GM21825 (cell line): ENCODE data around the gene COPG1.

ENCODE experiments used
- ATAC-seq: cut with Tn5 transposase; IDR thresholded peaks from one replicate; pipeline ENCODE4 v1.9.1; 2021; ENCODE audit warnings: mild to moderate bottlenecking, moderate library complexity; ENCODE audit not compliant: unreplicated experiment

COPG1 gene

DNA sequence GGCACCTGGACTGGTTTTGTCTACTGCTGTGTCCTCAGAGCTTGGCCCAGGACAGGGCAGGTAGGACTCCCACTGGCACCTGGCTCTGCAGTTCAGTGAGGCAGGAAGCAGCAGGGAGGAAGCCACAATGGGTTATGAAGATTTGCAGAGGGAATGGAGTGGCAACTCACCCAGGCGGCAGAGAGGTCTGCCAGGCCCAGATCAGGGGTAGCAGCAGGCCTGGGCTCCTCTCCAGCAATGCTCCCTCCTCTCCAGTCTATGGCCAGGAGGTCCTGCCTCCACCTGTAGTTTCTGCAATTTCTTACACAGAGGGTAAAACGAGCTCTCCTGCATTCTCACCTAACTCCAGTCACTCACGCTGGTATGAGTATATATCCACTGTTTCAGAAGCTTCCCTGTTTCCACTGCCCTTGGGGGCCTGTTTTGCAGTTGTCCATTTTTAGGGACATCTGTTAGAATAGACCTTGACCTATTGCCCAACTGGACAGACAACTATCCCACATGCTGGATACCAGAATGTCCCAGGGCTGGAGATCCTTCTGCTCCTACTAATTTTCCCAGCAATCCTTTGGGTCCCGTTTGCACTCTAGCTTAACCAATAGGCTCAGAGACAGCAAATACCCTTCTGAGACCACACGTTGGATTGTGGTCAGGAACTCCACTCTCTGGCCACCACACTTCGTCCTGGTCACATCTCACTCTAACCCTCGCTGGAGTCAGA lies 64.4 kb downstream of the COPG1 start:
- no peak for ATAC-seq

DNA sequence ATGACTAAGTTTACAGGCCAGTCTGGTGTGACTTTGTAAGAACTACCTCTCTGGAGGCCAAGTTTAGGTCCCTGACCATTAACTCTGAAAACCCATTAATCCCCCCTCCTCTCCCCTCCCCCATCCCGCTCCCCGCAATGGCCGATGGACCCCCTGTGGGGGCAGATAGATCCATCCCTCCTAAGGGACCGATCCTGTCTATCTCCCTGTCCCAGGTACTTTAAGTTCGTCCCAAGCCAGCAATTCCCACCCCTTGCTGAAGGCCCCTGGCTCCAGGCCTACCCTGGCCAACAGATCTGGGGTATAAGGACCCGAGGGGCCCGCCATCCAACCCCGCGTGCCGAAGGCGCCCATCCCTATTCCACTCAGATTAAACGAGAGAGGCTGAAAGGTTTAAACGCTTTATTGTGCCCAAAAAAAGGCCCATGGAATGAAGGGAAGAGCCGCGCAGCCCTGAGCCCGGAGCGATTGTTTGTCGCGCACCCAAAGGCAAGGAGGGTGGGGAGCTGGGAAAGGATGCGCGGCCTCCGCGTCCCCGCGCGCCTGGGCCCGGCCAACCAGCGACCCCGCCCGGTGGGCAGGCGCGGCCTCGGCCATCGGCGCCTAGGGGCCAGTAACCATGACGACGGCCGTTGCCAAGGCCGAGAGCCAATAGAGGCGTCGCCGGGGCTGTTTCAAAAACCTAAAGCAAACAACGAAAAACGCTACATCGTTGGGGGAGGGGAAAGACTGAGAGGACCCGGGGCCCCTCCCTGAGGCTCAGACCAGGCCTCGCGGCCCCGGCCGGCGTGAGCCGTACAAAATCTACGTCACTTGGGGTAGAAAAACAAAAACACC lies 65.2 kb downstream of the COPG1 start:
- ATAC-seq, result no peak

DNA sequence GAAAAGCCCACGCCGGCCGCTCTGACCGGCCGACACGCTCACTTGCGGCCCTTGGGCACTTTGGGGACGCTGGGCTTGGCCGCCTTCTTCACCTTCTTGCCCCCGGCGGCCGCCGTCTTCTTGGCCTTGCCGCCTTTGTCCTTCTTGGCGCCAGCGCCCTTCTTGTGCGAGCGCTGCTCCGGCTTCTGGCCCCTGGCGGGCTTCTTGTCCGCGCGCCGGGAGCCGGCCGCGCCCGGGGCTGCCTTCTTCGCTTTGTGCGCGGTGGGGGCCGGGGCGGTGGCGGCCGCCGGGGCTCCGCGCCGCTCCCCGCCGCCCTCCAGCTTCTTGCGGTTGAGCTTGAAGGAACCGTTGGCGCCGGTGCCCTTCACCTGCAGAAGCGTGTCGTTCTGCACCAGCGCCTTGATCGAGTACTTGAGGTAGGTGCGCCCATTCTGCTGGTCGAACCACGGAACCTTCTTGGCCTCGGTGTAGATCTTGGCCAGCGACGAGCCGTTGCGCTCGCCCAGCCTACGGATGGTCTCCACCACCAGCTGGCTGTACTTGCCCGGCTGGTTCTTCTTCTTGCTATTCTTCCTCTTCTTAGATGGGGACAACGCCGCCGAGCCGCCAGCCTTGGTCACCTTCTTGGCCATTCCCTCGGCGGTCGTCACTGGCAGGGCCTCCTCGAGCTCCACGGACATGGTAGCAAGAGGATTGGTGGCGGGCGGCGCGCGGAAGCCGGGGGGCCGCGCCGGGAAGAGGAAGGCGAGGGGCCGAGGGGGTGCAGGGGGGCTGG lies 66.0 kb downstream of the COPG1 start:
- peak; percentile 2 for ATAC-seq

DNA sequence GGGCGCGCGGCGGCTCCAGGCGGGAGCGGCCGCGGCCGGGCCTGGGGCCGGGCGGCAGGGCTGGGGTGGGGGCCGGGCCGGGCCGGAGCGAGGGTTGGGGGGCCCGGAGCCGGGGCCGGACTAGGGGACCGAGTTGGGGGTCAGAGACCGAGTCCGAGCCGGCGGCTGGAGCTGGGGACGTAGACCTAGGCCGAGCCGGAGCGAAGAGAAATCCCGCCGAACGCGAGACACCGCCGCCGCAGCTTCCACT lies 66.5 kb downstream of the COPG1 start:
- ATAC-seq, result peak; percentile 3

DNA sequence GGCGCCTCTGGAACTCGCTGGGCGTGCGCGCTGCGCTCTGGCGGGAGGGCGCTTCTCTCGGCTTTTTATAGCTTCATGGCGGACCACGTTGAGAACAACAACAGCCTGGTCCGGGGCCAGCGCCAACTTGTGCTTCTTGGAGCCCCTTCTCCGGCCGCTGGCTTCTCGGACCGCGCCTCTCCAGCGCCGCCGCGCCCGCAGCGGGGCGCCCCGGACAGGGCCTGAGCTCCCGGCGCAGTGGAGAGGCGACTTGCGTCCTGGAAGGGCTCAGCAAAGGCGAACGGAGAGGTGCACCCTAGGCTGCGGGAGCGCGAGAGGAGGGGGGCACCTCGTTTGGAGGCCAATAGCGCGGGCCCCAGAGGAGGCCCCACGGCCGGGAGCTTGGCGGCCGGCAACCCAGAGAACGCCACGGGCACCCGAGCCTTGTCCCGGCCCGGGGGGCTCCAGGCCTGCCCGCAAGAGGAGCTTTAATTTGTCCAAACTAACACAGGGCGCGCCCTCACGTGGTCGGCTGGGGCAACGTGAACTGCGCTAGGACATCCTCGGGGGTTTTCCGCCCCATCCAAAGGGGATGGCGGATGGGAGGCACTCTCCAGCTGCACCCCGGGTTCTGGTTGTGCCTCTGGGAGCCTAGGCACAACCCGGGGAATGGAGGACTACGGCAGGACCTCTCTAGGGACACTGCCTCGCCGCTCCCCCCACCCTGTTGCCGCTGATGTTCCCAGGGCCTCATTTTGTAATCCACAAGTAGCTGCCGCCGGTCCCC lies 67.0 kb downstream of the COPG1 start:
- peak; percentile 33 for ATAC-seq

DNA sequence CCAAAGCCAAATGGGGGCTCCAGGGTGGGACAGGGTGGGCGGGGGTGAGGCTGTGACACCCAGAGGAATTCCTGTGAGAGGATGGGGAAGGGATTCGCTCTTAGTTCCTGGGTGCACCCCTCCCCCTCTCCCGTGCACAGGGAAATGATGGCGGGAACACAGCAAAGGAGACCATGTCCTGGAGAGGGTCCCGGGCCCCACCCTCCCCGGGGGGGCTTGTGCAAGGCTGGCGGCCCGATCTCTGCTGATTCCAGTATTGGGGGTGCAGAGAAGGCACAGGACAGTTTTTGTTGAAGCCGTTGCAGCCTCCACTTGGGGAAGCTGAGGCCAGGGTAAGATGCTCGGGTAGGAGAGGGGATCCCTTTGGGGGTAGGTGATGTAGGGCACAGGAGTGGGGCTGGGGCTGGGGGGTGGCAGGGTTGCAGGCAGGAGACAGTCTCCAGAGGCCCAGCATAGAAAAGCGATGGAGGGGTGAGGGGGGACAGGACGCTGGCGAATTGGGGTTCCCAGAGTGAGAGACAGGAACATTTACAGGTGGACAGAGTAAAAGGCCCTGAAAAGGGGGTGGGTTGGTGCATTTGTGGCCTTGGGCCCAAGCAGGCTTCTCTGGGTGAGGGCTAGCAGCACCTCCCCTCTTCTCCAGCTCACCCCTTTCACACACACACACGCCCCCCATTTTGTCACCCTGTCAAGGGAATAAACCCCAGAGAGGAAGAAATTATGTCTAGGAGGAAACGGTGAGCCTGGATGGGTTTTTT lies 67.8 kb downstream of the COPG1 start:
- no peak for ATAC-seq

DNA sequence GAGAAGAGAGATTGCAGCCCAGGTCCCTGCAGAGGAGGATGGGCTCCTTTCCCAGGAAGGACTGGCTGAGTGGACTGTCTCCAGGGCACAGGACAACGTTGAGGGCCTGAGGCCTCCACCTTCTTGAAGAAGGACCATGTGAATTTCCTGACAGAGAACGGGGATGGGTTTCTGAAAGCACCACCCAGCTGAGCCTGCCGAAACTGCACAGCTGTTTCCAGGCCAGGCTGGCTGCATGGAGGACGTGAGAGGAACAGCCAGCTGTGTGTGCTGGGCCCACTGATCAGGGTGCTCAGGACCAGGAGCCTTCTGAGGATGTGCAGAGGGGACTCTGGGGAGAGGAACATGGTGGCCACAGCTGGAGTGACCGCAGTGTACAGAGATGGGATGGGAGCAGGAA lies 68.4 kb downstream of the COPG1 start:
- ATAC-seq, result no peak

DNA sequence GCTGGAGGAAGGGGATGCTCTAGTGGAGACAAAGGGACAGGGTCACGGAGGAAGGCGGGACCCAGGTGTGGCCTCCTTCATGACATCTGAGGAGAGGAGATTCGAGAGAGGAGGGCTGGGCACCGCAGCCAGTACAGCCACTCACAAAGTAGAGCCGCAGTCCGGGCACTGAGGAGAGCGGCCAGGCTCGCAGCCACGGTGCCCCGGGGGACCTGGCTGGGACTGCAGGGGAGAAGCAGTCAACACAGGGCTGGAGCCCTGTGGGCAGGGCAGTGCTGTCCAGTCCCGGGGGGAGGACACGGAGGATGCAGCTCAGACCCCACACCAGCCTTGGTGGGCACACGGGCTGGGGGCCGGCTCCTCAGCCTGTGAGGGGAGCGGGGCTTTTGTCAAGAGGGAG lies 69.5 kb downstream of the COPG1 start:
- no peak for ATAC-seq

DNA sequence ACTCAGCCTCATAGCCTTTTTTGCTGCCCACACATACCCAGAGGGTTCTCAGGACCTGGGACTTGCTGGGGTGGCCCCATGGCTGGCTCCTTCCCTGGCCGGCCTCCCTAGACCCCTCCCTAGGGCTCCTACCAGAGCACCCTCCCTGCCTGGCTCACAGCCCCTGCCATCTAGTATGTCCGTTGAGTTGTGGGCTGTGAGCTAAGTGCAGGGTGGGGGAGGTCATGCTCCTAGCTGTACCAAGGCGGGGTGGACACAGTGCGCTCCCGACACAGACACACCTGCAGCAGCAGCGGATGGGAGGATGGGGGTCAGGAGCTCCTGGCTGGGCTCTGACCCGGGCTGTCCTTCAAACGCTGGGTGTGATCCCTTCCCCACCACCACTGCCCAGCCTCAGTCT lies 70.9 kb downstream of the COPG1 start:
- no peak for ATAC-seq

DNA sequence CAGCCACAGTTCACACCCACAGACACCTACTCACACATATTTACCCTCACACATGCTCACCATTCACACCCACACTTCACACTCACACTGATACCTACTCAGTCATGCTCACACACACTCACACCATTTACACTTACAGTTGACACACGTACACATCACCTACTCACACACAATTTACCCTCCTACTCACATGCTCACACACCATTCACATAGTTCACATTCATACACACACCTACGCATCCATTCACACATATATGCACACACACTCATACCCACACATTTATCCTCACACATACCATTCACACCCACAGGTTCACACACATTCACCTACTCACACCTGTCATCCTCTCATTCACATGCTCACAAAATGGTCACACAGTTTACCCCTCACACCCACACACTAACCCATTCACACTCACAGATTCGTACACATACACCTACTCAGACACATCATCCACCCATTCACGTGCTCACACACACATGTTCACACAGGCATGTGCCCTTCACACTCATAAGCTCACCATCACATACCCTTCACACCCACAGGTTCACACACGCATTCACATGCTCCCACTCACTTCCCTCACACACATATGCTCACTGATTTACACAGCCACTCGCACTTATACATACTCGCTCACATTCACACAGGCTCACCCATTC lies 71.5 kb downstream of the COPG1 start:
- ATAC-seq, result no peak

DNA sequence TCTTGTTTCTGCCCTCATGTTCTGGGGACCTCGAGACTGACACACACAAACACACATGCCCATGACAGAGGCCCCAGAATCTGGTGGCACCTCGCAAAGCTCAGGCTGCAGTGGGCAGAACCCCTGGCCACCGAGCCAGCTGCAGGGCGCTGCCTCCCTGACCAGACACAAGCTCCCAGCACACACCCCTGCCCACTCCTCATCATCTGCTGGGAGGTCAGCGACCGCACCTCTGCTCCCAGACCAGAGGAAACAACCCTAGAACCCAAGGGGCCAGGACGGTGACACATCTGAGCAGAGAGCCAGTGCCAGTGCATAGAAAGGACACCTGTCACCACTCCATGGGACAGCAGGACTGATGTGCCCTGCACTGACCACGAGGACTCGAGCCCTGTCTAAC lies 72.5 kb downstream of the COPG1 start:
- ATAC-seq, result no peak

DNA sequence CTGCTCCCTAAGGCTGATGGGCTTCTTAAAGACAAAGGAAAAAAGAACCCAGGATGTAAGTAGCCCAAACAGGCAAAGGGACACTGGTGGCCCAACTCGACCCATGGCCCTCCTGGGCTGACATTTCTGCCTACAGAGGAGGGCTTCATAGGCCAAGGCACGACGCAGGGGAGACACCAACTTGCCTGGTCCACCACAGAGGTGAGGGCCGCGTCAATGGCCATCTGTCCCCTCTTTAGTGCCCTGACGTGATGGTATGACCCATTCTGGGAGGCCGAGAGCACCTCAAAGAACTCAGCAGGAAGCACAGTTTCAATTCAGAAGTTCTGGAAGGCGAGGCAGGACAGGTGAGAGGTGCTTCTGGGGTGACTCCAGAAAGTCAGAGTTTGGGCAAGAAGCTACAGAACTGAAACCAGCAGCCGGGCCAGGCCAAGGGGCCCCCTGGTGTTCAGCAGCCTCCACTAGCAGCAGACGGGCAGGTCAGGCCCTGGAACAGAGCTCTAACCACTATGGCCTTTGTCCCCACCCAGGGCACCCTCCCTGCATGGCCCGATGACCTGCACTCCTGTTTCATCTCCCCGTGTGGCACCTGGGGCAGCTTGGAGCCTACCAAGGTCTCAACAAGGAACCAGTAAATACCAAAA lies 74.4 kb downstream of the COPG1 start:
- ATAC-seq, result no peak

DNA sequence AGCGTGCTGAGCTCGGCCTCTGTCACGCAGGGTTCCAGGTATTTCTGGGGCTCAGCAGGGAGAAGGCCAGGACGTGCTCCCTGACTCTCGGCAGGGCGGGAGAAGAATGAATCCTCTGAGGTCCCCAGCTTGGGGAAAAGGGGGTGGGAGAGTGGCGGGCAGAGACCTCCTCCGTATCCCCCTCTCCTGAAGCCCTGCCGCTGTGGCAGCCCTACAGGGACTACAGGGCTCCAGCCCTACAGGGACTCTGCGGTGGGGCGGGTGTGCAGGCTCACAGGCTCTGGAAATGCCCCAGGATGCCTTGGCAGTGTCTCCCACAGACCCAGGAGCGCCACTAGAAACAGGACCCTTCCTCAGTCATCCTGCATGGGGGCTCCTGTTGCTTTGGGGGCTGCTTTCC lies 75.4 kb downstream of the COPG1 start:
- ATAC-seq, result no peak

DNA sequence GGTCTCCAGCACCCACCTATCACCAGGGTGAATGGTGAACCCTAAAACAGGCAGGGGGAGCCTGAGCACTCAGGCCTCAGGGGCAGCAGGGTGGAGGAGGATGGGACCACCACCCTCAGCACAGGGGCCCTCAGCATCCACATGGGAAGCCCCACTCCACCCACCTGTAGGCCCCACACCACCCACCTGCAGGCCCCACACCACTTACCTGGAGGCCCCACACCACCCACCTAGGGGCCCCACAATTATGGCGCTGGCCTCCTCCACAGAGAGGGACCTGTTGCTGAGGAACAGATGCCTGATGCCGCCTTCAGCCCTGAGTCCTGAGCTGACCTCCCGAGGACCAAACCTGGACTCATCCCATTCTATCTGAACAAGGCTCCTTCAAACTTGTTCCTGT lies 76.0 kb downstream of the COPG1 start:
- ATAC-seq, result no peak

DNA sequence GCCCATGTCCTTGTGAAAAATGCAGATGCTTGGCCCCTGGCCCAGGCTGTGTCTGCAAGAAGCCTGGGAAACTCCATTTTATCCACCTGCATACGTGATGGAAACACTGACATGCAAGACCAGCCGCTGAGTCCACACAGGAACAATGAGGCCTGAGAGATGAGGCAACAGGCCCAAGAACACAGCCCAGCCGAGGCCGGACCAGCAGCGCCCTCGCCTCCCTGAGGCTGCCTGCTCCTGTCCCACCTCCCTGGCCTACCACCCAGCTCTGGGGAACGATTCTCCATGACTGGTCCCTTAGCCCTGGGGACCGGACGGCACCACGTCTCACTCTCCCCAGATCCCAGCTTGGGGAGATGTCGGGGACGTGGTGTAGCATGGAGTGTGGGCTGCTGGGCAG lies 76.7 kb downstream of the COPG1 start:
- ATAC-seq, result no peak

DNA sequence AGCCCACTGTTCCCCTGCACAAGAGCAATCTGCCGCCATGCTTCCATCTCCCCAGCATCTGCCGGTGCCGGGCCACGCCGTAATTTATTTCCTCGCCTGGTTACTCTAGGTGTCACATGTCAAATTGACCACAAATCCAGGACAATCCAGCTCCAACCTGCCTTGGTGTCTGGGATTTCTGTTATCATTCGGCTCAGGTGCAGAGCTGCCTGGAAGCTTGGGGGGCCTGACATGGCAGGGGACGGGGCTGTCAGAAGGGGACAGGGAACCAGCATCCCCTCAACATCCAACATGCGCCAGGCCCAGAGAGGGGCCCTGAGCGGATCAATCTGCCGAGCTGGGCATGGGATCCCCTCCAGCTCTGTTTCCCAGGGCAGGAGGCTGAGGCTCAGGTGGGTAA lies 77.2 kb downstream of the COPG1 start:
- no peak for ATAC-seq
